B cell (primary cell): ENCODE data around the gene NFIC. TPM values are rescaled to one million over a fixed set of nuclear protein-coding genes. Genes with fewer than 3 reads are reported as not detected.

Source experiments
- ATAC-seq: fragments of 200-7000 bp; cut with Tn5 transposase; one replicate; pipeline ENCODE4 v1.10.0; 2021; ENCODE audit warnings: low read depth, mild to moderate bottlenecking, moderate number of reproducible peaks, moderate library complexity
- CTCF ChIA-PET: fragments of 350-600 bp; sonication (Branson Sonifier 250); formaldehyde crosslinking; loops from one replicate; lab custom pipeline; 2021; ENCODE audit warnings: antibody characterized with exemption, inconsistent platforms; lab: Charles Lee
- POLR2A ChIA-PET: fragments of 350-600 bp; sonication (Branson Sonifier 250); formaldehyde crosslinking; loops from one replicate; lab custom pipeline; 2021; ENCODE audit warnings: antibody characterized with exemption; lab: Charles Lee
- DNase-seq: peaks from one replicate; pipeline ENCODE4 v3.0.0; 2013
- H2AFZ ChIP-seq: 2 replicates; pipeline ENCODE4 v1.6.1; 2012; ENCODE audit warnings: mild to moderate bottlenecking, low read depth, low read length; ENCODE audit not compliant: insufficient read depth, poor library complexity, severe bottlenecking
- H3K27ac ChIP-seq, 2 donors: 1 replicate in 1 of 2; 2 replicates in 1 of 2; pipeline ENCODE4 v1.5.1; 2012 to 2013; ENCODE audit warnings: low read length in 2 of 2, mild to moderate bottlenecking in 2 of 2, moderate library complexity in 1 of 2
- H3K27me3 ChIP-seq, 4 experiments: fragments of 200-600 bp in 1 of 4; sonication (generic) in 1 of 4; replicated peaks in 1 of 4; 1 replicate in 2 of 4; 2 replicates in 2 of 4; pipeline versions ENCODE4 v1.6.1 to v1.7.0; 2013 to 2016; ENCODE audit warnings: low read length in 3 of 4, mild to moderate bottlenecking in 2 of 4, mixed read lengths in 1 of 4, moderate library complexity in 1 of 4; ENCODE audit not compliant: insufficient read depth in 4 of 4, control insufficient read depth in 3 of 4; ENCODE audit errors: control extremely low read depth in 1 of 4
- H3K36me3 ChIP-seq, 2 experiments: replicated peaks in 1 of 2; 1 replicate in 1 of 2; 2 replicates in 1 of 2; pipeline versions ENCODE4 v1.6.1 to v1.7.1; 2013; ENCODE audit warnings: low read length in 1 of 2; ENCODE audit not compliant: insufficient read depth in 2 of 2, control insufficient read depth in 1 of 2; ENCODE audit errors: control extremely low read depth in 1 of 2, extremely low read depth in 1 of 2
- H3K4me1 ChIP-seq, 2 donors: fragments of 200-600 bp in 1 of 2; sonication (generic) in 1 of 2; 1 replicate in 1 of 2; 2 replicates in 1 of 2; pipeline versions ENCODE4 v1.5.1 to v1.6.1; 2013 to 2017; ENCODE audit warnings: low read length in 2 of 2; ENCODE audit not compliant: control insufficient read depth in 2 of 2, insufficient read depth in 2 of 2
- H3K4me2 ChIP-seq: replicated peaks from 2 replicates; pipeline ENCODE3; 2012; ENCODE audit warnings: mild to moderate bottlenecking, low read depth, low read length; ENCODE audit not compliant: poor library complexity, severe bottlenecking
- H3K4me3 ChIP-seq, 5 experiments: fragments of 200-600 bp in 1 of 5; sonication (generic) in 1 of 5; 1 replicate in 3 of 5; 2 replicates in 2 of 5; pipeline versions ENCODE4 v1.5.1 to v1.7.0; 2011 to 2016; ENCODE audit warnings: low read length in 4 of 5, mild to moderate bottlenecking in 4 of 5, low read depth in 2 of 5, control low read depth in 1 of 5, moderate library complexity in 1 of 5; ENCODE audit not compliant: insufficient read depth in 1 of 5; ENCODE audit errors: control extremely low read depth in 1 of 5, extremely low read depth in 1 of 5
- H3K79me2 ChIP-seq: fragments of 200-600 bp; sonication (generic); one replicate; pipeline ENCODE4 v1.6.0; 2016; ENCODE audit warnings: low read length; ENCODE audit not compliant: control insufficient read depth, insufficient read depth
- H3K9ac ChIP-seq: fragments of 200-600 bp; sonication (generic); 2 replicates; pipeline ENCODE4 v1.6.1; 2017; ENCODE audit warnings: mild to moderate bottlenecking, low read length, moderate library complexity
- H3K9me3 ChIP-seq, 3 donors: one replicate each; pipeline versions ENCODE4 v1.6.1 to v1.7.1; 2013; ENCODE audit warnings: low read length in 2 of 3; ENCODE audit not compliant: control insufficient read depth in 2 of 3, insufficient read depth in 1 of 3; ENCODE audit errors: control extremely low read depth in 1 of 3
- H4K20me1 ChIP-seq: 2 replicates; pipeline ENCODE4 v1.6.0; 2012; ENCODE audit warnings: mild to moderate bottlenecking, low read length; ENCODE audit not compliant: insufficient read depth, control insufficient read depth, poor library complexity, severe bottlenecking
- H3K27ac Mint-ChIP-seq: one replicate; pipeline ENCODE4 v1.8.0; 2021; ENCODE audit warnings: mixed read lengths
- H3K27me3 Mint-ChIP-seq: one replicate; pipeline ENCODE4 v1.8.0; 2021; ENCODE audit warnings: mixed read lengths
- H3K4me1 Mint-ChIP-seq: one replicate; pipeline ENCODE4 v1.8.0; 2021; ENCODE audit warnings: mixed read lengths
- H3K4me3 Mint-ChIP-seq: one replicate; pipeline ENCODE4 v1.8.0; 2021; ENCODE audit warnings: mixed read lengths
- H3K9me3 Mint-ChIP-seq: one replicate; pipeline ENCODE4 v1.8.0; 2022; ENCODE audit warnings: mixed read lengths; ENCODE audit not compliant: insufficient read depth
- CTCF ChIP-seq: fragments of 200-600 bp; IDR thresholded peaks from one replicate; pipeline ENCODE4 v1.8.0; 2022; ENCODE audit warnings: antibody characterized with exemption, mild to moderate bottlenecking
- EZH2 ChIP-seq: IDR thresholded peaks from 2 replicates; pipeline ENCODE4 v1.6.1; 2012; ENCODE audit warnings: borderline replicate concordance, low read depth, mild to moderate bottlenecking, moderate library complexity, low read length; ENCODE audit not compliant: insufficient read depth, poor library complexity, severe bottlenecking
- WGBS: methylation state at CpG from one replicate; pipeline ENCODE4 v1.1.5; 2013; ENCODE audit warnings: missing lambda C conversion rate; ENCODE audit not compliant: insufficient coverage; 5-methylcytosine and 5-hydroxymethylcytosine counted together
- intact Hi-C: fragments of 100-400 bp; cut with micrococcal nuclease; formaldehyde crosslinking; loops from one replicate; pipeline ENCODE4 v1.10.0; 2022
- polyA plus RNA-seq: library from polyadenylated mRNA; depleted of rRNA; stranded (reverse); fragments of >200 nt; gene quantifications from 2 replicates; pipeline ENCODE4 v1.2.3, GENCODE V29; 2012
- total RNA-seq, 2 donors: library from RNA; stranded (reverse); fragments of 120-200 nt in 1 of 2; gene quantifications; 1 replicate in 1 of 2; 2 replicates in 1 of 2; pipeline versions ENCODE4 v1.2.3 to v1.2.4, GENCODE V29; 2013 to 2022

NFIC gene
- total and polyA plus RNA-seq, 2 donors (not counting 1 experiment from before 2014, with no cell fraction given): 3.8 to 23.6 TPM

GRCh38 chr19:3434630-3435553 lies 68.5 kb downstream of the NFIC start:
- TF ChIP-seq EZH2 (no peak), CTCF (no peak)
- H3K4me3 Mint-ChIP-seq: peak overlapping the region; percentile 100
- WGBS: 3% methylated on average over 66 of the region's 67 CpGs
- peaks cover 0 to 6% (median 0%) of the 10 kb centered on the region in 3 donors for H3K9me3 ChIP-seq
- no peaks in the 10 kb centered on the region for H4K20me1 ChIP-seq
- peak overlapping the region; percentile 81 for H3K9ac ChIP-seq
- H3K27me3 Mint-ChIP-seq: no peaks in the 10 kb centered on the region
- H3K4me2 ChIP-seq: peak overlapping the region; percentile 90
- H3K27me3 ChIP-seq: no peaks in the 10 kb centered on the region
- intact Hi-C loops: loop anchor here (1.0 to 5.0 kb wide), 4 partner anchors 65 to 1022 kb away; partner anchors contain the start of genes DOHH and UBXN6
- ChIA-PET POLR2A (interaction anchor here (0.6 to 0.8 kb wide), 3 partner anchors 63 to 454 kb away, joined by 3 to 7 read pairs (median 4); no protein-coding TSS in a partner anchor), CTCF (interaction anchor here (0.6 to 1.4 kb wide), 4 partner anchors 14 to 66 kb away, joined by 3 to 6 read pairs (median 3); partner anchors contain the start of gene DOHH)
- peaks cover 14% of the 10 kb centered on the region for H3K79me2 ChIP-seq
- H2AFZ ChIP-seq: peak overlapping the region; percentile 94
- peaks cover 9 to 15% of the 10 kb centered on the region in 2 donors for H3K4me1 ChIP-seq
- H3K27ac ChIP-seq: peak overlapping the region; percentile 87 to 96
- H3K27ac Mint-ChIP-seq: peak overlapping the region; percentile 99
- no peaks in the 10 kb centered on the region for H3K9me3 Mint-ChIP-seq
- peak; percentile 92 for ATAC-seq
- H3K4me1 Mint-ChIP-seq: peaks cover 13% of the 10 kb centered on the region
- no peaks in the 10 kb centered on the region for H3K36me3 ChIP-seq
- H3K4me3 ChIP-seq: peak overlapping the region; percentile 55 to 89 (median 78)
- DNase-seq: peak; percentile 99

- peak; percentile 32 for ATAC-seq
- DNase-seq: peak; percentile 57
- WGBS: 76% methylated on average over 11 of the region's 13 CpGs
- no peak overlapping the region for H3K4me3 Mint-ChIP-seq
- H3K36me3 ChIP-seq: no peaks in the 10 kb centered on the region
- peaks cover 4 to 6% of the 10 kb centered on the region in 2 donors for H3K4me1 ChIP-seq
- ChIA-PET POLR2A (no interaction called here), CTCF (interaction anchor here (0.6 to 1.4 kb wide), 3 partner anchors 10 to 50 kb away, joined by 3 to 6 read pairs (median 4); no protein-coding TSS in a partner anchor)
- no peaks in the 10 kb centered on the region for H3K9me3 ChIP-seq
- no peaks in the 10 kb centered on the region for H3K27me3 Mint-ChIP-seq
- no peak overlapping the region for H3K4me2 ChIP-seq
- H3K4me3 ChIP-seq: no peak overlapping the region
- no peak overlapping the region for H3K9ac ChIP-seq
- peaks cover 20% of the 10 kb centered on the region for H4K20me1 ChIP-seq
- no peaks in the 10 kb centered on the region for H3K27me3 ChIP-seq
- peaks cover 7% of the 10 kb centered on the region for H3K4me1 Mint-ChIP-seq
- TF ChIP-seq CTCF (peak; percentile 57), EZH2 (no peak)
- H3K27ac Mint-ChIP-seq: peak overlapping the region; percentile 26
- no peak overlapping the region for H3K27ac ChIP-seq
- no peaks in the 10 kb centered on the region for H3K9me3 Mint-ChIP-seq
- intact Hi-C loops: no loop called here
- peaks cover 29% of the 10 kb centered on the region for H3K79me2 ChIP-seq
- no peak overlapping the region for H2AFZ ChIP-seq
These were observed 73.7 kb downstream of the NFIC start for GRCh38 chr19:3440082-3440481.
